Stimulated activated CD4-positive, alpha-beta T cell treated with anti-CD3 and anti-CD28 coated beads, Interleukin-1b, Interleukin-23, amount 100 ng/mL, for 4 hours (primary cell): ENCODE measurements around the gene SLC7A9.
"Not testable (repeated sequence)": the region's sequence is repeated elsewhere in the genome, so short reads cannot be mapped to it uniquely, and the experiment has no call there.

Experiments
- DNase-seq, 2 donors: peaks; one replicate each; pipeline ENCODE4 v3.0.0-alpha.2; 2020; ENCODE audit warnings: low read depth in 2 of 2

SLC7A9 gene

GRCh38 chr19:32800754-32801153 lies 68.8 kb downstream of the SLC7A9 start:
- no peak for DNase-seq

- no peak for DNase-seq
Measured at GRCh38 chr19:32800191-32800590, 69.4 kb downstream of the SLC7A9 start.

- no peak for DNase-seq
Measured at GRCh38 chr19:32798201-32798600, 71.4 kb downstream of the SLC7A9 start.

GRCh38 chr19:32789429-32789828 lies 80.1 kb downstream of the SLC7A9 start:
- no peak for DNase-seq

GRCh38 chr19:32787895-32788294 lies 81.7 kb downstream of the SLC7A9 start:
- DNase-seq: not testable (repeated sequence)

- DNase-seq: not testable (repeated sequence)
Measured at GRCh38 chr19:32787161-32787813, 82.3 kb downstream of the SLC7A9 start.

GRCh38 chr19:32782089-32782488 lies 87.5 kb downstream of the SLC7A9 start:
- DNase-seq: not testable (repeated sequence)

GRCh38 chr19:32781280-32781679 lies 88.3 kb downstream of the SLC7A9 start:
- DNase-seq: no peak
